Measurements from ENCODE around the gene XAB2. TPM values are rescaled to one million over a fixed set of nuclear protein-coding genes. Genes with fewer than 3 reads are reported as not detected.

XAB2 gene
- total RNA-seq, result 31.4 and 33.1 TPM in 2 replicates

DNA sequence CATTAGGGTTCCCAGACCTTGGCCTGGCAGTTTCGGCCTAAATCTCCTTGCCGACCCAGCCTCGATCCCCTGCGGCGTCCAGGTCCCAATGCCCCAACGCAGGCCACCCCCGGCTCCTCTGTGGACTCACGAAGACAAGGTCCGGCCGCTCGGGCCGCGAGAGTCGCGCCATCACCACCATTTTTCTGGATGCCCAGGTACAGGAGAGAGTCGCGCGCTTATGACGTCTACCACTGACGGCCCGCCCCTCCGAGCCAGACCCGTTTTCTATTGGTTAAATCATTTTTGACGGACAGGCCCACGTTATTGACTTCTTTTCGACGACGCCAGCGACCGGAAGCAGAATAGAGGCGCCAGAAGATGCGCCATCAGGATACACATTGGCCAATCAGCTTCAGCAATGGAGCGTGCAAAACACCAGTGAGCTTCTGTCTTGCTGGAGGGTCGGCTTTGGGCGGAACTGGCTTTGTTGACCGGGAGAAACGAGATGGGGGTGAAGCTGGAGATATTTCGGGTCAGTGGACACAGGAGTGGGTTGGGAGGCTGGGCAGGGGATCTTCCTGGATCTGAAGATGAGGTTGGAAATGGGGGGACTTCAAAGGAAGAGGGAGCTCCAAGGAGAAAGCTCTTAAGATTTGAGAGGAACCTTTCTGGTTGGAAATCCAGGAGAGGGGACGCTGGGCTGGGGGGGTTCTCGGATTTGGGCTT is at the start of gene XAB2, which contains the start of gene PET100:
XAB2 (minus strand) TSS at position 199 of the 708 bp plus-strand sequence; CDS start at position 181, 18 bp downstream.
PET100 (plus strand) TSS at position 447 of the 708 bp plus-strand sequence; CDS start at position 488, 41 bp downstream.

DNA sequence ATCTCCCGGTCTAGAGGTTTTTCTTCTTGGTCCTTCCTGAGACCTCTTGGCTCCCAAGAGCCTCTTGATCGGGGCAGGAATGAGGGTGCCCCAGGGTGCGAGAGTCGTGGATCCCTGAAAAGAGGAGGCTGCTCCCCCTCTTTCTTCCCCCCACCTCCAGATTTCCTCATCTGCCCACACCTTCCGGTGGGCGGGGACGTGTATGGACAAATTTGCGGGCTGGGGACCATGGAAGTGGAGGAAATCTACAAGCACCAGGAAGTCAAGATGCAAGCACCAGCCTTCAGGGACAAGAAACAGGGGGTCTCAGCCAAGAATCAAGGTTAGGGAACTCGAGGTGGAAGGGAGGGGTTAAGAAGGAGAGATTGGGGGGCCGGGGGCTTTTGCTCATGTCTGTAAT is 47.5 kb upstream of the XAB2 start, which contains the start of gene MCEMP1:
MCEMP1 (plus strand) TSS at position 237 of the 400 bp plus-strand sequence; CDS start at position 268, 31 bp downstream.

GRCh38 chr19:7668842-7669241 is 39.5 kb upstream of the XAB2 start, which contains the start of gene RETN:
RETN (plus strand) TSS chr19:7669049; CDS start chr19:7669327, 278 bp downstream.

DNA sequence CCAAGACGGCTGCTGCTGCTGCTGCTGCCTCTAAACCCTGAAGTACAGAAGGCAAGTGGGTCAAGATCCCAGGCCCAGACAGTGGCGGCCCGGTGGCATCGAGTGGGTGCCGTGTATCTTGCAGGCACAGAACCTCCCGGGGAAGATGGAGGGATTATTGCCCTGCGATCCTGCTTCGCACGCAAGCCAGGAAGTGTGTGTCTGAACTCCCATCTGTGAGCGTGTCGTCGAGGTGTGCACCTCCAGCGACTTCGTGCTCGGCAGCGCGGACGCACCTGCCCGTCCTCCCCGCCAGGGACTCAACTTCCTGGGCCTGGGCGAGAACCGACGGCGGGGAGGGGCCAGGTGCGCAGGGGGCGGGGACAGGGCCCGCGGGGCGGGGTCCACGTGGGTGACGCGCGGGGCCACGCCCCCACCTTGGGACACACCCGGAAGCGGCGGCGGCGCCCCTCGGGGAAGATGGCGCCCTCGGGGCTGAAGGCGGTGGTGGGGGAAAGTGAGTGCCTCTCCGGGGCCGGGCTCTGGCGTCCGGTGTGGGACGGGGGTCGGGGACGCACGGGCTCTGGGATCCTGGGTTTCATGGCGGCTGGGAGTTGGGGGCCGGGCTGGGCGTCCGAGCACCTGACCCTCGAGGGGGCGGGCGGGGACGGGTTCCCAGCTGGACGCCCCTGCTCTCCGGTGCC is 7.5 kb upstream of the XAB2 start, which contains the start of gene STXBP2:
STXBP2 (plus strand) TSS at position 420 of the 683 bp plus-strand sequence; CDS start at position 460, 40 bp downstream.

DNA sequence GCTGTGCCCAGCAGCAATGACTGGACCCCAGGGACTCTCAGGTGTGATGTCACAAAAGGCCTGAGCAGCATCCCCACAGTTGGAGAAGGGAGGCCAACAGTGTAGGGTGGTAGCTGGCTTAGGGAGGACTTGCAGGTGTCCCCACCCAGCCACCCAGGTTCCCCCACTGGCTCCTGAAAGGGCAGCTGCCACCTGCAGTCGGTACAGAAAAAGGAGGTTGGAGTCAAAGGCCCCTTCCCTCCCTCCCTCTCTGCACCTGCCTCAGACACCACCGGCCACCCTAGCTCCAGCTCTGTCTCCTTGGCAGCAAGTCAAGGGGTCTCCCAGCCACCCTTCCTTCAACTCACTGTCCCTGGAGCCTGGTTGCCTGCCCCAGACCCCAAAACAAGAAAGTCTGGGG is 4.4 kb upstream of the XAB2 start, which contains the start of gene PCP2:
PCP2 (minus strand) TSS at position 22 of the 400 bp plus-strand sequence. CDS start 262 bp downstream, outside the sequence.

DNA sequence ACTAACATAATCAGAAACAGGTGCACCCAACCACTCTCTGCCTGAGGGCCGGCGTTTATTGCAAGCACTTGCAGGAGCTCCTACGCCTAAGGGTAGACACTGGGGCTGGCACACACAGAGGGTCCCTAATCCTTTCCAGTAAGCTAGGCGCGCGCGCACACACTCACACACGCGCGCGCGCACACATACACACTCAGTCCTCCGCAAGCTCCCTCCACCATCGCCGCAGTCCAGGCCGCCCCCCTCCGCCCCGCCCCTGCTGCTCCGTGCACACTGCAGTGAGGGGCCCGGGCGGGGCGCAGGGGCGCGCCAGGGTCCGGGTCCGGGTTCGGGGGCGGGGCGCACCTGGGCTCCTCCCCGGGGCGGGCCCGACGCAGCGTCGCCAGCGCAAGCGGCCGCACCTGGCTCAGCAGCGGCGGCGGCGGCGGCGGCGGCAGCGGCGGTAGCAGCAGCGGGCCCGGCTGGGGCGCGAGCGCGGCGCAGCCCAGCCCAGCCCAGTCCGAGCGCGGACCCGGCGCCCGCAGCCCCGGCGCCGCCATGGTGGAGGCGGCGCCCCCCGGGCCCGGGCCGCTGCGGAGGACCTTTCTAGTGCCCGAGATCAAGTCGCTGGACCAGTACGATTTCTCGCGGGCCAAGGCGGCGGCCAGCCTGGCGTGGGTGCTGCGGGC is 33.7 kb downstream of the XAB2 start, which contains the start of gene CAMSAP3:
CAMSAP3 (plus strand) TSS at position 398 of the 668 bp plus-strand sequence; CDS start at position 538, 140 bp downstream.

Other genes with a start within 250 kb of the XAB2 start
- 1.1 and 2.1 TPM in 2 replicates for gene PEX11G, start 140.5 kb downstream of the XAB2 start, total RNA-seq
- 26.2 and 26.8 TPM in 2 replicates for gene ZNF358, start 113.4 kb downstream of the XAB2 start, total RNA-seq
- 6.3 and 8.0 TPM in 2 replicates for gene MCOLN1, start 106.9 kb downstream of the XAB2 start, total RNA-seq
- gene PNPLA6, start 93.8 kb downstream of the XAB2 start, total RNA-seq, result 108 and 110 TPM in 2 replicates
- gene CAMSAP3, start 33.7 kb downstream of the XAB2 start, total RNA-seq, result 0.10 TPM in 1 of 2 replicates, not detected in the other
- 14.0 and 21.4 TPM in 2 replicates for gene PET100, start 248 bp upstream of the XAB2 start, total RNA-seq
- not detected in 2 replicates for gene PCP2, start 4.2 kb upstream of the XAB2 start, total RNA-seq
- 21.4 and 27.1 TPM in 2 replicates for gene STXBP2, start 7.6 kb upstream of the XAB2 start, total RNA-seq
- not detected in 2 replicates for gene RETN, start 39.5 kb upstream of the XAB2 start, total RNA-seq
- not detected in 2 replicates for gene MCEMP1, start 47.5 kb upstream of the XAB2 start, total RNA-seq
- gene TRAPPC5, start 51.3 kb upstream of the XAB2 start, total RNA-seq, result 129 and 159 TPM in 2 replicates
- not detected in 2 replicates for gene FCER2, start 72.6 kb upstream of the XAB2 start, total RNA-seq
- gene CLEC4G, start 102.6 kb upstream of the XAB2 start, total RNA-seq, result not detected in 2 replicates
- gene CD209, start 118.0 kb upstream of the XAB2 start, total RNA-seq, result not detected in 2 replicates
- 0.20 TPM in 1 of 2 replicates, not detected in the other for gene CLEC4M, start 133.7 kb upstream of the XAB2 start, total RNA-seq
- 19.7 and 21.1 TPM in 2 replicates for gene EVI5L, start 200.7 kb upstream of the XAB2 start, total RNA-seq
- gene PRR36, start 244.8 kb upstream of the XAB2 start, total RNA-seq, result not detected in 2 replicates

Measured in mammary microvascular endothelial cell (primary cell).